Measurements from ENCODE around the gene EVI5L. TPM values are rescaled to one million over a fixed set of nuclear protein-coding genes. Genes with fewer than 3 reads are reported as not detected.
A peak's percentile ranks its signal among the peaks of the same experiment; 100 is the strongest.

Gene EVI5L
- total and polyA plus RNA-seq, 2 of the 13 experiments (the other 11 are each of a cell fraction or from before 2014, with no cell fraction given): 1.7 to 2.4 TPM

GRCh38 chr19:7868671-7869452 lies 38.8 kb downstream of the EVI5L start (continued):
- TF ChIP-seq TFDP2 (CRISPR knock-in tag; IDR thresholded peaks at IDR 0.05) (peak; percentile 62), ARNT2 (CRISPR knock-in tag; IDR thresholded peaks at IDR 0.05; ENCODE audit: low read depth) (0 out of 2 replicates have a peak, but pooled peaks have one; percentile 48), POGZ (CRISPR knock-in tag; IDR thresholded peaks at IDR 0.05) (0 out of 2 replicates have a peak, but pooled peaks have one; percentile 23), TIGD3 (CRISPR knock-in tag; IDR thresholded peaks at IDR 0.05; ENCODE audit: borderline replicate concordance) (0 out of 2 replicates have a peak, but pooled peaks have one; percentile 31), ZNF263 (CRISPR knock-in tag; IDR thresholded peaks at IDR 0.05) (0 out of 2 replicates have a peak, but pooled peaks have one; percentile 17), MYC (CRISPR knock-in tag; IDR thresholded peaks at IDR 0.05; ENCODE audit: borderline replicate concordance) (peak; percentile 61; the same call in 1 of the 2 replicates), HINFP (CRISPR knock-in tag; IDR thresholded peaks at IDR 0.05; ENCODE audit: low read depth) (peak; percentile 86; the same call in 1 of the 2 replicates), ZSCAN30 (CRISPR knock-in tag; IDR thresholded peaks at IDR 0.05) (peak; percentile 59; the same call in 1 of the 2 replicates), NR1H2 (CRISPR knock-in tag; IDR thresholded peaks at IDR 0.05; ENCODE audit: borderline replicate concordance, low read depth) (peak; percentile 62; the same call in 1 of the 2 replicates), ZNF646 (CRISPR knock-in tag; IDR thresholded peaks at IDR 0.05) (no peak), MXI1 (IDR thresholded peaks at IDR 0.05; ENCODE audit: borderline replicate concordance, low read depth, low read length) (peak; percentile 31; the same call in 1 of the 3 replicates), MTERF4 (CRISPR knock-in tag; IDR thresholded peaks at IDR 0.05) (peak; percentile 91), ZNF563 (CRISPR knock-in tag; IDR thresholded peaks at IDR 0.05) (peak; percentile 76; the same call in 1 of the 2 replicates), RFX5 (IDR thresholded peaks at IDR 0.05; ENCODE audit: low read depth, low read length) (no peak), ERF (CRISPR knock-in tag; IDR thresholded peaks at IDR 0.05) (peak; percentile 2; the same call in 1 of the 2 replicates), DDIT3 (CRISPR knock-in tag; IDR thresholded peaks at IDR 0.05) (no peak)
